Inflammatory macrophage treated with lipopolysaccharide for 4 hours (primary cell): Measurements from ENCODE around the gene MAP3K9.
A peak's percentile ranks its signal among the peaks of the same experiment; 100 is the strongest.

Source experiments
- DNase-seq: peaks from one replicate; pipeline ENCODE4 v3.0.0-alpha.2; 2020

The MAP3K9 gene

DNA sequence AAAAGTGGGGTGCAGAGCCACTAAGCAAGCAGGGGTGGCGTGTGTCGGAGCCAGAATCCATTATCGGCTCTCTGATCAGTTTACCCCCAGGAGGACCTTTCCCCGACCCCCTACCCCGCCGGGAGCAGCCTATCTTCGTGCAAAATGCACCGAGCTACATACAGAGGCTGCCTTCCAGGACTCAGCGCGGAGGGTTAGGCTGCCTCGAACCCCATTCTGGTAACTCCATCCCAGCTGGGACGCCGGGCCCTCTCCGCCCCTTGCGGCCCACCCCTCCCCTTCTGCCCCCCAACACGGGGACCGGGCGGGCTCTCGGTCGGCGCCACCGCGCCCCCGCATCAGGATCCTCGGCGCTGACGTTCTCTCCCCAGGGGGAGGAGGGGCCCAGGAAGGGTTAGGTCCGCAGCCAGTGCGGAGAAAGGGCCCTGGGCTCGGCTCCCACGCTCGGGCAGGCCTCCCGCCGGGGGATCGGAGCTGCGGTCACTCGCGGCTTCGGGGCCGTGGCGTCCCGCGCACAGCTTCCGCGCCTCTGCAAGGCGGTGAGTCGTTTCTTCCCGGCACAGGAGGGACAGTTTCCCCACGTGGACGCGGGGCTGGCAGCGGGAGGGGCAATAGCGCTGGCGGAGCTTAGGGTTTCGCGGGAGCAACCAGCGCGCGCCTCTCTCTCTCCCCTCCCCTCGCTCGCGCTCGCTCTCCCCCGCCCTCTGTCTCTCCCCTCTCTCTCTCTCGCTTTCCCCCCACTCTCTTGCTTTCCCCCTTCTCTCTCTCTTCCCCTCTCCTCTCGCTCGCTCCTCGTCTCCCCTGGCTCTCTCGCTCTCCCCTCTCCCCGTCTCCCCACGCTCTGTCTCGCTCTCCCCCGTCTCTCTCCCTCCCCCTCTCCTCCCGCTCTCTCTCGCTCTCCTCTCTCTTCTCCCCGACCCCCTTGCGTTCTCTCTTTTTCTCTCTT, 12.5 kb upstream of the MAP3K9 start:
- DNase-seq: peak; percentile 46

DNA sequence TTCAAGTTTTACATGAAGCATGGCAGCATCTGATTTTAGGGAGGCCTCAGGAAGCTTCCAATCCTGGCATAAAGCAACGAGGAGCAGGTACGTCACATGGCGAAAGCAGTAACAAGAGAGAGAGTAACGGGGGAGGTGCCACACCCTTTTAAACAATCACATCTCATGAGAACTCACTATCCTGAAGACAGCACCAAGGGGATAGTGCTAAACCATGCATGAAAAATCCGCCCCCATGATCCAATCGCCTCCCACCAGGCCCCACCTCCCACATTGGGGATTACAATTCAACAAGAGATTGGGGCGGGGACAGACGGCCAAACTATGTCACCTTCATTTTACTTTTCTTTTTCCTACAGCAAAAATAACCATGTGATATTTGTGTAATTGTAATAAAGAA, 7.2 kb upstream of the MAP3K9 start:
- no peak for DNase-seq

DNA sequence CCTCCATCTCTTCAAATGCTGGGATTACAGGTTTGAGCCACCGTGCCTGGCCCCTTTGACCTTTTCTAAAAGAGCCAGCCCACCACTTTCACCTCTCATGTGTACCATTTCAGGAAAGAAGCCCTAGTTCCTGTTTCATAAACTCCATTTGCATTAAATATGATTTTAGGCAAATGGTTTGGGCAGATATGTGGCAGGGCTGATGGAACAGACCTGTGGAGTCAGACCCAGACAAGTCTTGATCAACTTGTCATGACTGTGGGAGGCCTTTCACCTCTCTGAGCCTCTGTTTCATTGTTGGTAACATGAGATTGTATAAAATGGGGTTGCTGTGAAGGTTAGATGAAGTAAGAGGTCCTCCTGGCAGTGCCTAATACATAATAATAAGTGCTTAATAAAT, 5.2 kb upstream of the MAP3K9 start:
- DNase-seq: no peak

DNA sequence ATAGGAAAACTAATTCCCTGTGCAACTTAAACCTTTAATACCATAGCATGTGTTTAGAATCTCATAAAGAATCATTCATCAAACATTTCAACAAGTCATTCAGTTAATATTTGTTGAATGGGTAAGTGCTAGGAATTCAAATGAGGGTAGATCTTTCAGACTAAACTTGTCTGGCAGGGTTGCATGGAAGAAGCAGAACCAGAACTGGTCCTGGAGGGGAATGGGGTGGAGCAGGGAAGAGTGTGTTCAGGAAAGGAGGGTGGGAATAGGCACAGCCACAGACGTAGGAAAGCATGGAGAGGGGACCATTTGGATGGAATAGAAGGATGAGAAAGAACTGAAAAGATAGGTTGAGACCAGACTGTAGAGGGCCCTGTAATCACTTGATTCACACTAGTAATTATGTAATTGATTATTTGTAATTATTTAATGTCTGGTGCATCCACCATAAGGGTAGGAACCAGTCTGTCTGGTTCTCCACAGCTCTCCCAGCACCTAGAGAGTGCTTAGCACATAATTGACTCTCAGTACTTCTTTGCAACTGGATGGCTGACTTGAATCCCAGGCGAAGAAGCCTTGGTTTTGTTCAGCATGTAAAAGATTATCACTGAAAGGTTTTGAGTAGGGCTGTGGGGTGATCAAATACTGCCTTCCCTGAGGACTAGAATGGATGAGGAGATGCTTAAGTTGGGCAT, 3.0 kb upstream of the MAP3K9 start:
- DNase-seq: no peak

DNA sequence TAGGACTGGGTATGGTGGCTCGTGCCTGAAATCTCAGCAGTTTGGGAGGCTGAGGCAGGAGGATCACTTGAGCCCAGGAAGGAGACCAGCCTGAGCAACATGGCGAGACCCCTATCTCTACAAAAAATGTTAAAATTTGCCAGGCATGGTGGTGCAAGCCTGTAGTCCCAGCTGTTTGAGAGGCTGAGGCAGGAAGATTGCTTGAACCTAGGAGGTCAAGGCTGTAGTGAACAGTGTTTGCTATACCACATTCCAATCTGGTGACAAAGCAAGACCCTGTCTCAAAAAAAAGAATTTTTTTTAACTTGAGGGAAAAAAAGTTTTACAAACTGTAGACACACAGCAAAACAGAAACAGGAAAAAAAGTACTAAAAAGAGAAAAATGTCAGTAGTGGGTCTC, 2.3 kb upstream of the MAP3K9 start:
- DNase-seq: no peak

DNA sequence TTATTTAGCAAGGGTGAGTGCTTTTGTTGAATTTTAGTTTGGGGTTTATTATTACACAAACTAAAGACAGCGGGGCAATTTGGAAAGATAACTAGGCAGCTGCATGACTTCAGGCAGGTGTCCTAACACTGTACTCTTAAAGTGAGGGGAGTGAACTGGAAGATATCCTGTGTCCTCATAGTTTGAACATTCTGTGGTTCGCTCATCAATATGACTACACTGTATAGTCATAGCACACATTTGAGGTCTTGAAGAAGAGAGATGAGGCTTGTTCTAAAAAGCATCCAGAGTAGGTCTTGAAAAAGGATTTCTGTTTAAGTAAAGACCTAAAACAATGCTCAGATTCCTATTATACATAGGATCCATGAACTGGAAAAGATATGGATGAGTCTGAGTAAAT, 1.7 kb upstream of the MAP3K9 start:
- DNase-seq: no peak

DNA sequence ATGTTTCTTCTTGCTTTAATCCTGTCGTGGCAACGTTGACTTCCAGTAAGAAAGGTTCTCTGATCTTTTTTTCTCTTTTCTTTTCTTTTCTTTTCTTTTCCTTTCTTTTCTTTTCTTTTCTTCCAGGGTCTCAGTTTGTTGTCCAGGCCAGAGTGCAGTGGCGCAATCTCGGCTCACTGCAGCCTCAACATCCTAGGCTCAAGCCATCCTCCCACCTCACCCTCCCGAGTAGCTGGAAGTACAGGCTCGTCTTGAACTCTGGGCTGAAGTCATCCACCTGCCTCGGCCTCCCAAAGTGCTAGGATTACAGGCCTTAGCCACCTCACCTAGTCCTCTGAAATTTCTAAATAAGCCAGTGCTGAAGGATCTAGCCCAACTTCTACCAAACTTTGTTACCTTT, 1.3 kb upstream of the MAP3K9 start:
- no peak for DNase-seq

DNA sequence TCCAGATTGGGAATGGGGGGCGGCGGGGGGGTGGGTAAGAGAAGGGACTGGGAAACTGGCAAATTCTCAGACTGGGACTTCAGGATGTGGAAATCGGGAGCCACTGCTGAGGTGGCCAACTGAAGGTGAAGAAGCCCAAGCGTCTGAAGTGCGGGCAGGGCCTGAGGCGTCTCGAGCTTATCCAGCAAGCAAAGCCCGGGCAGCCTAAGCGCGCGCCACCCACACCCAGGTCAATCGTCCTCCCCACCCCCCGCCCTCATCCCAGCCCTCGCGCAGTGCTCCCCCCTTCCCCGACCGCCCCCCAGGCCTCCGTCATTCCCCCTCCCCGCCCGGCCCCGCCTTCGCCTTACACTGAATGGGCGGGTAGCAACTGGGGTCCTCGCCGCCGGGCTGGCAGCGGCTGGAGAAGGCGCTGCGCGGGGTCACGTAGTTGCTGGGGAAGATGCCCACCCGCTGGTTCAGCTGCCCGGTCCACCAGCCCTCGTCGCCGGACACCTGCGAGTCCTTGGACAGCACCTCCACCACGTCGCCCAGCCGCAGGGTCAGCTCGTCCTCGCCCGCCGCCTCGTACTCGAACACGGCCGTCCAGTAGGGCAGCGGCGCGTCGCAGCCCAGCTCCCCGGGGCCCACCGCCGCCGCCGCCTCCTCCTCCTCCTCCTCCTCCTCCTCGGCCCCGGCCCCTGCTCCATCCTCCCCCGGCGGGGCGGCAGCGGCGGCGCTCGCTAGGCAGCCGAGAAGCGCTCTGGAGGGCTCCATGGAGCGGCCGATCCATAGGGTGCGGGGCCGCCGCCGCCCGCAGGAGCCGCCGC, 693 bp downstream of the MAP3K9 start:
- DNase-seq: no peak

DNA sequence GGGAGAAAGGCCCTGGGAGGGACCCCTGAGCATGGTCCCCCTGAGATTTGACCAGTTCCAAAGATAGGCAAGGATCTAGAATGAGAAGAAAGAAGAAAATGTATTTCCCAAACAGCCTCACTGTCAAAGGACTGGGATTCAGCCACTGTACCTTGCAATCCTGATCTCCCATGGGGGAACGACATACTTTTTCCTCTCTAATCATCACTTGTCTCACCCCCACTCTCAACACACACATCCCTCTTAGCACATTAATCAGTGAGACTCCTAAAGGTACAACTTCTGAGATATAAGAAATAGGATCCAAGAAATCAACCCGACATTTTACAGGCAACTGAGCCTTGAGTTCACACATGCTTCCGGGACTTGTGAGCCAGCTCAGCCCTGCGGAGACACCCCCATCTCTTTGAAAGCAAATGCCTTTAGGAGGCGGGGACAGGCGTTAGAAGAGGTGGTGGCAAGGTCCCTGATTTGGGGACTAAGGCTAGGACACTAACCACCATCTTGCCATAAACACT, 1.4 kb downstream of the MAP3K9 start:
- no peak for DNase-seq

DNA sequence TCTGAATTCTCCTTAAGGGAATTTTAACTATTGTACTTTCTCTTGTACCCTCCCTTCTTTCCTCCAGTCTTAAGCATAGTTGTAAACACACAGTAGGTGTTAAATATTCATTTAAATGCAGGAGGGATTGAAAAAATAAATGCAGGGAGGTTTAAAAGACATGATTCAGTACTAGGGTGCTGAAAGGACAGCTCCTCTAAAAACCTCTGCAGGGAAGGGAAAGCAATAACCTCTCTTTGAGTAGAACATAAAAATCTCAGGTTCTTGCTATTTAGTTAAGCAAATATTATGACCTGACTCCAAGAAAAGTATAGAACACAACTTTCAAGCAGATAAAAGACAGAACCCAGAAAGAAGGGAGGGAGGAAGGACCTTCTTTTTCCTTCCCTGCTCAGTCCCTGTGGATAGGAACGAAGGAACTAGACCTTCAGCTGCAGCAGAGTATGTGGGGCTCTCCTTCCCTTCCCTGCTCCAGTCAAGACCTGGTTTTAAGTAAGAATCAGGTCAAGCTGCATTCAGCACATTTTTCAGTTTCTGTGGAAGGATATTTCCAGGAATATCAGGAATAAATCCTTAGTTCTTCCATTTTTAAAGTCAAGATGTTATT, 4.7 kb downstream of the MAP3K9 start:
- no peak for DNase-seq

DNA sequence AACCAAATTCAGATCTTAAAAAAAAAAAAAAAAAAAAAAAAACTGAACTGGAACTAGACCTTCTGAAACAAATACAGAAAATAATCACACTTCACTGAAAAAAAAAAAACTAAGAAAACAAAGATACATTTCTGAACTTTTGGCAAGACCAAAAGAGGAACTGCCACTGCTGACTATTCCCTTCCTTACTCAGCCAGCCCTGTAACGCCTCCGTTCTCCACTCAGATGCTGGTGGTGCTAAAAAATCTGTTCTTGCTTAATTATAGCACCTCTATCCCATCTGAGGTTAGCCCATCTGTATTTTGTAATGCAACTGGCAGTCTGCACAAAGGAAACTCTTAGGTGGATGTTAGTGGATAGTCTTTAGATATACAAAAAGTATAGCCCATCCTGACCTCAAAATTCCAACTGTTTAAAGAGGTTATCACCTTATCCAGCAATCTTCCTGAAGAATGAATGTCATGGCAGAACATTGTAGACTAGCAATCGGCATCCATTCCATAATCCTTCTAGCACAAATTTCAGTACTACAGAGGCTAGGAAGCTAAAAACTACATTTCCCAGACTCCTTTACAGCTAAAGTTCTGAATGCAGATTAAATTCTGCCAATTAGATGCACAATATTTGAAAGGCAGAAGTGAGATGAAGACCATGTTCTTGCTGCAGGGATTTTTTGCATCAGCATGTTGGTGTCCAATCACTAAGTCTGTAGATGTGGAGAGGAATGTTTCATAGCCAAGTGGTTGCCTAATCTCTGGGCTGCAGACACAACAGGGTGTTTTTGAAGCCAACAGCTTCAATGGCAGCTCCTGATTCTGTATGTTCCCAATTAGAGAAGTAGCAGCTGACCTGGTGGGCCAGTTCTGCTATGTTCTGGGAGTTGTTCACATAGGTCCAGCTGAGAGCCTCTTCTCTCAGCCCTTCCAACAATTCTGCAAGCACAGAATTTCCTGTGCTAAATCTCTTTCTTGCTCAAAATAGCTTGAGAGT, 5.7 kb downstream of the MAP3K9 start:
- DNase-seq: peak; percentile 87

DNA sequence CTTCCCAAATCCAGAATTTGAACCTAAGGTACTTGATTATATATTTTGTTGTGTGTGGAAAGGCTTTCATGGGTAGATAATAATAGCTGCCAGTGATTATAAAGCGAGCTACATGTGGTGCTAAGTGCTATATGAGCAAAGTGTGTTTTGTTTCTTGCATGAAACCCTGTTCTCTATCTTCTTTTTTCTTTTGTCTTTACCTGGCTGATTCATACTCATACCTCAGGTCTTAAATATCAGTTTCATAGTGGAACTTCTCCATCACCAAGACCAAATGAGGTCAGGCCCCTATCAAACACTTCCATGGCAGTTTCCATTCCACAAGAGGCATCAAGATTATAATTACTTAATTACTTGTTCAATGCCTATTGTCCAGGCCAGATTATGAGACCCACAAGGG, 6.9 kb downstream of the MAP3K9 start:
- no peak for DNase-seq

DNA sequence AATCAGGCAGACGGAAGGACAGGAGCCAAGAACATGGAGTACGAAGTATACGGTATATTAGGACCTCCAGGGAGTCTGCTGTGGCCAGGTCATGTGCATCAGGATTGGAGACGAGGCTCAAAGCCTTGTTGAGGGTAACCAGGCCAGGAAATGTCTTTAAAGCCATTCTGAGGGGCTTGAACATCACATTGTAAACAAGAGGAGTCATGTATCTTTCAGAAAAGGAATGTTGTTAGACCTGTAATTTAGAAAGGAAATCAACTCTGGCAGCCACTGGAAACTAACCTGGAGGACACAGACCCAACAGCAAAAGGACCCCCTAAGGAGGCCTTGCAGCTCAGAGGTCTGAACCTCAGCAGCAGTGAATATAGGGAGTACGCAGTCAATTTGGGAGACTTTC, 7.5 kb downstream of the MAP3K9 start:
- DNase-seq: no peak

DNA sequence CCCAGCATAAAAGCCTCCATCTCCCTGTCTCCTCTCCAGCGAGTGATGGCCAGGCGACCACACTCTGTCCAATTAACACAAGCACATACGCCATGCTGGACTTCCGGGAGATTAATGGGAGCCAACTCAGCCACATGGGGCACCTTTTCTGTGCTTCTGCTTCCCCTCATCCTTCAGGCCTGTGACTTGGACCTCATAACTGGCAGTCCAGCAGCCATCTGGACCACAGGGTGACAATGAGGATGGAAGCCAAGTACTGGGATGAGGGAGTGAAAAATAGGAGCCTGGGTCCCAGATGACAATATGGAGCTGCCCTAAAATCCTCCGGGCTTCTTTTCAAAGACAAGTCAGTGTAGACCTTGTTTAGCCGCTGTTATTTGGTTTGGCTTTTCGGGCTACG, 12.8 kb downstream of the MAP3K9 start:
- no peak for DNase-seq

DNA sequence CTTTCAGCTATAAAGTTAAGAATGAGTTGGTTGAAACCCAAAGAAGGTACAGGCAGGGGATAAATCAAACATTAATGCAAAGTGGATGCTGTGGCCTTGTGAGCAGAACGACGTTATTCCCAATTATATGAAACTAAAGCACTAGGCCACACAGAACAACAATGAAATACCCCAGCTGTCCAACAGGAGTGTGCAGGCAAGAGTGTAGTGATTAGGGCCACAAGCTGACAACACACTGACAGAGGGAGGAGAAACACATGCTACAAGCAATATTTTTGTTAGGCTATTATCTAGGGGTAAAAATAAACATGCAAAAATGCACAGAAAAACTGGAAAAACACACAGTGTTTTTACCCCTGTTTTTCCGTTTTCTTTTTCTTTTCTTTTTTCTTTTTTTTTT, 15.0 kb downstream of the MAP3K9 start:
- no peak for DNase-seq

DNA sequence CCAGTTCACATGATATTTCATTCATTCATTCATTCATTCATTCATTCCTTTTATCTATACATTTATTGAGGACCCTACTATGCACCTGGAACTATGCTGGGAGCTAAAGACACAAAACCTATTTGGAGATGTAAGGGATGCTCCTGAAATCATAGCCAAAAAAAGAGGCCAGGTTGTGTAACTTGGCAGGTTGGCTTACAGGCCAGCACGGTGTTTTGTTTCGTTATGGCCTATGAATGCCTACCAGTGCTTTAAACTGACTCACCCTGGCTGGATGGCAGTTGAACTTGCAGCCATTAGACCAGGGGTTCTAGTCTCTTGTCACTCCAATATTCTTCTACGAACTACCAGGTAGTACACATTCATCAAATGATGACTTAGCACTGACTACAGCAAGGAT, 15.7 kb downstream of the MAP3K9 start:
- no peak for DNase-seq

DNA sequence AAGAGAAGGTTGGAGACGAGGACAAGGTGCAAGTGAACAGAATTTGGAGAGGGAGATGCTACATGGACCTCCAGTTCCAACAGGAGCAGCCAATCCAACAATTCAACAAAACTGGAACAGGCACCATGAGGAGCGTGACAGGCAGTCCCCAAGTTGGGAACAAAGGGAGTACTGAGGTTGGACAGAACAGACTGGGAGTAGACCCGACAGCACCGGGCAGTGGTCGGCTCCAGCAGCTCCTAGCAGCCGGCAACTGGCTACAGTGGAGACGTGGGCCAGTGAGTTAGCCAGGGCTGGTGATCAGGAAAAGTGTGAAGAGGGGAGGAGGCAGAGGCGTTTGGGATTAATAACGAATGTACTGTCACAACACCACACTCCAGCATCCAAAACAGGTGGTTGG, 16.4 kb downstream of the MAP3K9 start:
- DNase-seq: no peak

DNA sequence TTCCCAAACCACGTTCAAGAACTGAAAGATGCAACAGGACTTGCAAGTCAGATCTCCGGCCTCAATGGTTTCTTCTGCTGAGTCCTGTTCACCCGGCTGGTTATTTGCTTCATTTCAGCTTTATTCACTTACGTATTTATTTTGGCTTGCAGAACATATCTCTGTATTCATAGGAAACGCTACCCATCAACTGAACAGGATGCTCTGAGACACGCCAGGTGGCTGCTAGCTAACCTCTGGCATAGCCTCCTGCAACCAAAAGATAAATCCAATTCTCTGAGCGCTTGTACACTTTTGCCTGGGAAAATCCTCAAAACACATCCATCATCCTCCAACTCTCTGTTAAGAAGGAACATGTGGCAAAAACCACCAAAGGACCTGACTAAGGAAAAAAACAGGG, 17.3 kb downstream of the MAP3K9 start:
- DNase-seq: no peak

DNA sequence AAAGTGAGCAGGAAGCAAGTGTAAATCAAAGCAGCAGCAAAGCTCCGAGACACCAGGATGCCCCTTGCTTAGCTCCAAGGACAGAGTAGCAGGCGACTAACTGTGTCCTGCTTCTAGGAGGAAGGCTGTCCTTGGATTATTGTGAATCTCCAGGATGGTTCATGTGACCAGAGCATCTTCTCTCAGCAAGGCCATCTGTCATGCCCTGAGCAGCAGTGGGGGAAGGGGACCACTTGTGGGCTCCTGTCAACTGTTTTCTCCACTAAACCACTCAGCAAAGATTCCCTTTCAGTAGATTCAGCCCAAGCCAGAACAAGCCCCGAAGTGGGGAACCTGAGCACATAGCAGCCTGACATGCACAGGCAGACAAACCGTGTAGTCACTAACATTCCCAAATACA, 19.4 kb downstream of the MAP3K9 start:
- DNase-seq: no peak

DNA sequence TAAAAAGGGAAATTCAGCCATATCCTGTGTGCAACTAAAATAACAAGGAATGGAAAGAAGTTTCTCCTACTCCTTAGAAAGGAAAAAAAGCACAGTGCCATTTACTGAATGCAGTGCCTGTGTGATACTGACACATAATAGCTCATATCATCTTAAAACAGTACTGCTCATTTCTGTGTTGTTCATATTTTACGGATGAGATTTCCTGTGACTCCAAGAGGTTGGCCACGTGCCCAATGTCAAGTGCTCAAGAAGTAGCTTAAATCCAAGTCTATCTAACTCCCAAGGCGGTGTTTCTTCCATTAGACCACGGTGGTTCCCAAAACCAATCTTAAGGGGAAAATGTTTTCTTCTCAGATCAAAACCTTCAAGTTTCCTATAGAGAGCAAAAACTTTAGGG, 20.0 kb downstream of the MAP3K9 start:
- no peak for DNase-seq

DNA sequence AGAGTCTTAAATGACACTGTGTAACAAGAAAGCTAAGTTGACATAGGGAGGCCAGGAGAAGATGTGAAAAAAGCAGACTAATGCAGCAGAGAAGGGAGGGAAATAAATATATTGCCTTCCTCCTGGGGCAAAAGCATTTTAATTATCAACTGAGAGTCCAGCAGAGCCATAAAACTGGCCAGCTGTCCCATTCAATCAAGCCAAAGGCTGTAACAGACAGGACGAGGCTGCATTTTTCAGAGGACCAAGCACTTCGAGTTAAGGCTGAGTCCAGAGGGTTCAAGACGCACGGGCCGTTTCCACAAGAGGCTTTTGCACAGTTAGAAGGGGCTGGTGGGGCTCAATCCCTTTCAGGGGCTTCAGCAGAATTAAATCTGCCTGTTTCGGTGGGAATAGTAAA, 20.4 kb downstream of the MAP3K9 start:
- no peak for DNase-seq

DNA sequence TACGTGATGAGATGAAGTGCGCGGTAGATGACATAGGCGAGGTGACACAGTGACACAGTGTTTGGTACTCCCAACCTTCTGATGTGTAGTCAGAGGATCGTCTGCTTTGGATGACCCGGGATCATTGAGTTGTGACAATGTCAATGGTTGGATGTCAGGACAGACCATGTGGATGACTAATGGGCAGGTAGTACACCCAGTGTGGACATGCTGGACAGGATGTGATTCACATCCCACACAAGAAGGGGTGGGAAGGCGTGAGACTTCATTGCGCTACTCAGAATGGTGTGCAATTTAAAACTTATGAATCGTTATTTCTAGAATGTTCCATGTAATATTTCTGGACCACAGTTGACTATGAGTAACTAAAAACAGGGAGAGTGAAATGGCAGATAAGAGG, 23.8 kb downstream of the MAP3K9 start:
- DNase-seq: no peak
